Muscle layer of duodenum (tissue), 2 donors: ENCODE measurements around the gene AFTPH.
"Not testable (repeated sequence)": the region's sequence is repeated elsewhere in the genome, so short reads cannot be mapped to it uniquely, and the experiment has no call there.

ENCODE experiments used
- H3K27ac ChIP-seq: one replicate; pipeline ENCODE4 v1.7.0; 2013; ENCODE audit warnings: mild to moderate bottlenecking, low read length
- H3K27me3 ChIP-seq: one replicate; pipeline ENCODE4 v1.7.0; 2013; ENCODE audit warnings: low read depth, mild to moderate bottlenecking, control low read depth, low read length
- H3K36me3 ChIP-seq, 2 donors: one replicate each; pipeline ENCODE4 v1.7.0; 2013; ENCODE audit warnings: low read length in 2 of 2, control low read depth in 1 of 2, mild to moderate bottlenecking in 1 of 2; ENCODE audit not compliant: insufficient read depth in 2 of 2, control insufficient read depth in 1 of 2
- H3K4me1 ChIP-seq, 2 donors: one replicate each; pipeline ENCODE4 v1.7.0; 2013; ENCODE audit warnings: low read length in 2 of 2, mild to moderate bottlenecking in 2 of 2, control low read depth in 1 of 2, moderate library complexity in 1 of 2; ENCODE audit not compliant: insufficient read depth in 2 of 2, control insufficient read depth in 1 of 2
- H3K4me3 ChIP-seq, 2 donors: one replicate each; pipeline ENCODE4 v1.7.0; 2013; ENCODE audit warnings: low read length in 2 of 2, low read depth in 1 of 2, mild to moderate bottlenecking in 1 of 2
- H3K9me3 ChIP-seq, 2 donors: one replicate each; pipeline ENCODE4 v1.7.0; 2013; ENCODE audit warnings: low read length in 2 of 2, control low read depth in 1 of 2, mild to moderate bottlenecking in 1 of 2; ENCODE audit not compliant: control insufficient read depth in 1 of 2
- donor health status: healthy.

Gene AFTPH

GRCh38 chr2:64530946-64531345 lies 6.8 kb downstream of the AFTPH start:
- not testable (repeated sequence) for H3K27ac ChIP-seq, H3K36me3 ChIP-seq, H3K27me3 ChIP-seq, H3K4me3 ChIP-seq, H3K4me1 ChIP-seq, H3K9me3 ChIP-seq

GRCh38 chr2:64532030-64532429 lies 7.9 kb downstream of the AFTPH start:
- no peaks in the 10 kb centered on the region for H3K27me3 ChIP-seq
- peaks cover 0 to 7% of the 10 kb centered on the region in 2 donors for H3K4me1 ChIP-seq
- no peak overlapping the region for H3K27ac ChIP-seq
- no peaks in the 10 kb centered on the region for H3K36me3 ChIP-seq
- H3K4me3 ChIP-seq: no peak overlapping the region
- no peaks in the 10 kb centered on the region for H3K9me3 ChIP-seq

DNA sequence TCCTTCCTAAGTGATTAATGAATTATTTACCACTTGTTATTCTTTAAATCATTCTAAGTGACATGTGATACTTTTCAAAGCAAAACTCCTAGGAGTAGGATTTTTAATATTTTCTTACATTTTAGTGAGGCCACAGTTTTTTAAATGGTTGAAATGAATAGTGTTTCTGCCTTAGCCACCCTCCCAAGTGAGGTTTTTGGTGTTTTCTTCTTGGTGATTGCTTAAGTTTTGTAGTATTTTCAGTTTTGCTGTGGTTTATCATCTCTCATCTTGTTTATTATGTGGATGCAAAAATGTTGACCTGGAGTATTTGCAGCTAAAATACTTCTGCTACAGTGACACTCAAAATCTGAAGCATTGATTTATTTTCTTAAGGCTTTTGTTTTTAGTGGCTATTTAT lies 9.8 kb downstream of the AFTPH start:
- H3K9me3 ChIP-seq: no peaks in the 10 kb centered on the region
- no peak overlapping the region for H3K27ac ChIP-seq
- H3K4me1 ChIP-seq: peaks cover 0 to 3% of the 10 kb centered on the region in 2 donors
- no peak overlapping the region for H3K4me3 ChIP-seq
- H3K27me3 ChIP-seq: no peaks in the 10 kb centered on the region
- no peaks in the 10 kb centered on the region for H3K36me3 ChIP-seq

DNA sequence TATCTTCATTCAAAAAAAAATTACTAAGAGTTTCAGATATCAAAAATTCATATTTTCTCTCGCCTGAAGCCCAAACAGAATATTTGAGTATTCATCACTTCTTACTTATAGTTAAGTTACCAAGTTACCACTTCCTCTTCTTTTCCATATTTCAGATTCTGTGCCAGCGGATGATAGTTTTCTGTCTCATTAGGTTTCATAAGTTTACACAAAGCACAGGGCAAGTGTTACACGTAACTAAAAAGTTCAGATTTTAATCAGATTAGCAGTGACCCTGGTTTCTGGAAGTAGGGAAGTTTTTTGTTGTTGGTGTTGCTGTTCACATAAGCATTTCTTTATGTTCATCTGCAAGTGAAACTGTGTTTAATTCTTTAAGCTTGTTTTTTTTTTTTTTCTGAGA lies 10.2 kb downstream of the AFTPH start:
- H3K27me3 ChIP-seq: no peaks in the 10 kb centered on the region
- H3K9me3 ChIP-seq: no peaks in the 10 kb centered on the region
- H3K4me3 ChIP-seq: no peak overlapping the region
- H3K27ac ChIP-seq: no peak overlapping the region
- H3K4me1 ChIP-seq: peaks cover 0 to 6% of the 10 kb centered on the region in 2 donors
- H3K36me3 ChIP-seq: no peaks in the 10 kb centered on the region

GRCh38 chr2:64535024-64535423 lies 10.9 kb downstream of the AFTPH start:
- Histone ChIP-seq H3K27ac (no peak overlapping the region), H3K4me3 (no peak overlapping the region), H3K27me3 (no peaks in the 10 kb centered on the region), H3K9me3 (no peaks in the 10 kb centered on the region), H3K36me3 (no peaks in the 10 kb centered on the region), H3K4me1 (peaks cover 0 to 6% of the 10 kb centered on the region in 2 donors)

GRCh38 chr2:64537991-64538390 lies 13.9 kb downstream of the AFTPH start:
- H3K9me3 ChIP-seq: no peaks in the 10 kb centered on the region
- no peaks in the 10 kb centered on the region for H3K27me3 ChIP-seq
- no peak overlapping the region for H3K4me3 ChIP-seq
- H3K36me3 ChIP-seq: no peaks in the 10 kb centered on the region
- no peak overlapping the region for H3K27ac ChIP-seq
- peaks cover 0 to 6% of the 10 kb centered on the region in 2 donors for H3K4me1 ChIP-seq

DNA sequence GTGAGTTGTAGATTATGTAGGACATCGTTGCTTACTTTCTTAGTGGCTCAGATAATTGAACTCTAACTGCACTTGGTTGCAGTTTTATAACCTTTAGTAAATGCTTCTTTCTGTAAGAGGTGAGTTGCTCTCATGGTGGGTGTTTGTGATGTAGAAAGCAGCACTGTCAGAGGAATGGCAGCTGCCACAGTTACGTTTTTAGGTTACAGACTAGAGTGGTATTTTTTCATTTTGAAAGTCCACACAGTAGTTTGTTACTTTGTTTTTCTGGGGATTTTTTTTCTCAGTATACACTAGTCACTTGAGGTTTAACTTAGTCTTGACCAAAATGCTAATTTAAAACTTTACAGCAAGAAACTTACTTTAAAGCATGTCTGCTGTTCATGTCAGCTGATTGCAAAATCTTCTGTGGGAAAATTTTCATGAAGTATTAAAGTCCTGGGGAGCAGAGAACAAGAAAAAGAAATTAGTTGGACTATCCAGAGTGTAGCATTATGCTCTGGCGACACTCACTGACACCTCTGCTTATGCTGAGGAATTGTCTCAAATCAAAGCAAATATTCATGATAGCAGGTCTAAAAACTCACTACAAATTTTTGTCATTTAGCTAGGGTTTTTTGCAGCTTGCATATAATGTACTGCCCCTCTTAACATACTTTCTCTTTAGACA lies 14.8 kb downstream of the AFTPH start:
- Histone ChIP-seq H3K27ac (no peak overlapping the region), H3K36me3 (no peaks in the 10 kb centered on the region), H3K4me1 (peaks cover 0 to 4% of the 10 kb centered on the region in 2 donors), H3K27me3 (no peaks in the 10 kb centered on the region), H3K9me3 (no peaks in the 10 kb centered on the region), H3K4me3 (no peak overlapping the region)

DNA sequence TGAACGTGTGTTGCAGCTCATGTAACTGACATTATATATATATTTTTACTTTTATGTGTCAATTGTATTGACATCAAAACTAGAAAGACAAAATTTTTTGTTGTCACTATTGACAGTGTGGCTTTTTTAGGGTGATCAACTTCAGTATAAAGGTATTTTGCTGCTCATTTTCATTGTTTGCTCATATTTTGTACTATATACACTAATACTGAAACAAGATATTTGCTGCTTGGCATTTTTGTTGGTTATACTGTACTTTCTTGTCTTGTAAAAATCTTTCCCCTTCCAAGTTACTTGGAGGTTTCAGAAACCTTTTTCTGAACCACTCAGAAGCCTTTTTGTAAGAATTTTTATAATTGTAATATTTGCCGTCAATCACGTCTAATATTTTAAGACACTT lies 16.5 kb downstream of the AFTPH start:
- H3K9me3 ChIP-seq: no peaks in the 10 kb centered on the region
- H3K27me3 ChIP-seq: no peaks in the 10 kb centered on the region
- peaks cover 0 to 3% of the 10 kb centered on the region in 2 donors for H3K4me1 ChIP-seq
- no peak overlapping the region for H3K4me3 ChIP-seq
- H3K27ac ChIP-seq: no peak overlapping the region
- no peaks in the 10 kb centered on the region for H3K36me3 ChIP-seq

DNA sequence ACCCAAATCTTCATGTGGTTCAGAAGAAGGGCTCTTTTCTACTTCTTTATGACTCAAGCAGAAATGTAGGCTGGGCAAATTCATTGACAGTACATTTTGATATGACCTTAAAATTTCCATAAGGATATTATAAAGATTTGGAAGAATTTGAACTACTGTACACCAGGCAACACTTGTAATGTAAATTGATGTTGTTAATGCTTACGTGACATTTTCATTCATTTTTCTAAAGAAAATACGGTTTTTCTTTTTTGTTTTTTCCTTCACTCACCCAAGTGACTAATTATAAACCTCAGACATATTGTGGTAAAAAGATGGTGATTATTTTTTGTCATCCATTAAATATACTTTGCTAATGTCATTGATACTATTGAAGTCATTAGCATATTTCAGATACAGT lies 17.4 kb downstream of the AFTPH start:
- no peaks in the 10 kb centered on the region for H3K27me3 ChIP-seq
- no peak overlapping the region for H3K27ac ChIP-seq
- H3K4me3 ChIP-seq: no peak overlapping the region
- H3K9me3 ChIP-seq: no peaks in the 10 kb centered on the region
- no peaks in the 10 kb centered on the region for H3K36me3 ChIP-seq
- peaks cover 0 to 3% of the 10 kb centered on the region in 2 donors for H3K4me1 ChIP-seq

- Histone ChIP-seq H3K4me1 (peaks cover 0 to 3% of the 10 kb centered on the region in 2 donors), H3K9me3 (no peaks in the 10 kb centered on the region), H3K27ac (no peak overlapping the region), H3K4me3 (no peak overlapping the region), H3K27me3 (no peaks in the 10 kb centered on the region), H3K36me3 (no peaks in the 10 kb centered on the region)
Measured at GRCh38 chr2:64542071-64543007, 18.2 kb downstream of the AFTPH start.

DNA sequence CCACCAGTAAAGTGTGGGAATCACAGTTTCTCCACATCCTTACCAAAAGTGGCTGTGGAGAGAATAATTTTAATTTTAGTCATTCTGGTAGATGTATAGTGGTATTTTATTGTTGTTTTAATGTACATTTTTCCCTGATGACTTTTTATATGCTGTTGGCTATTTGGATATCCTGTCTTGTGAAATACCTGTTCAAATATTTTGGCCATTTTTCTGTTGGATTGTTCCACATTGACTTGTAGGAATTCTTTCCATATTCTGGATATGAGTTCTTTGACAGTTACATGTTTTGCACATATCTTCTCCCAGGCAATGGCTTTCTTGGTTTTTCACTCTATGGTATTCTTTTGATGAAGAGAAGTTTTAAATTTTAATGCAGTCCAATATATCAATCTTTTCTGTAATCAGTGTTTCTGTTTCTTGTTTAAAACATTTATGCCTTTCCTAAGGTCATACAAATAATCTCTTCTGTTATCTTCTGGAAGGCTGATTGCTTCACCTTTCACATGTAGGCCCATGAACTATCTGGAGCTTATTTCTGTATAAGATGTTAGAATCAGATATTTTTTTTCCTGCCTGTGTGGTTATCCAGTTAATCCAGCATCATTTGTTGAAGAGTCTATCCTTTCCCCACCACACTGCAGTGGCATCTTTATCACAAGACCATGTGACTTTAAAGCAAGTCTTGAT lies 19.0 kb downstream of the AFTPH start:
- H3K4me3 ChIP-seq: no peak overlapping the region
- H3K9me3 ChIP-seq: no peaks in the 10 kb centered on the region
- peaks cover 0 to 3% of the 10 kb centered on the region in 2 donors for H3K4me1 ChIP-seq
- H3K36me3 ChIP-seq: no peaks in the 10 kb centered on the region
- no peak overlapping the region for H3K27ac ChIP-seq
- H3K27me3 ChIP-seq: no peaks in the 10 kb centered on the region
